Smooth muscle cell (in vitro differentiated cells): ENCODE data around the gene ASCC3. TPM values are rescaled to one million over a fixed set of nuclear protein-coding genes. Genes with fewer than 3 reads are reported as not detected.
A peak's percentile ranks its signal among the peaks of the same experiment; 100 is the strongest.

ENCODE experiments used
- DNase-seq: peaks from one replicate; lab custom pipeline; 2025; ENCODE audit not compliant: unreplicated experiment; lab: John Stamatoyannopoulos, UW
- H2AFZ ChIP-seq: fragments of 200-600 bp; sonication (generic); 2 replicates; pipeline ENCODE4 v1.6.0; 2016; ENCODE audit warnings: antibody characterized with exemption, low read depth, mild to moderate bottlenecking
- H3F3A ChIP-seq: fragments of 200-600 bp; sonication (generic); 2 replicates; pipeline ENCODE4 v1.6.0; 2017; ENCODE audit warnings: antibody characterized with exemption, low read depth
- H3K27ac ChIP-seq: fragments of 200-600 bp; sonication (generic); 2 replicates; pipeline ENCODE4 v1.5.1; 2016; ENCODE audit warnings: low read depth, mild to moderate bottlenecking
- H3K27me3 ChIP-seq: fragments of 200-600 bp; sonication (generic); 2 replicates; pipeline ENCODE4 v1.6.1; 2016; ENCODE audit warnings: low read depth, mild to moderate bottlenecking
- H3K36me3 ChIP-seq: fragments of 200-600 bp; sonication (generic); 2 replicates; pipeline ENCODE4 v1.5.1; 2016; ENCODE audit warnings: low read depth
- H3K4me1 ChIP-seq: fragments of 200-600 bp; sonication (generic); 2 replicates; pipeline ENCODE4 v1.5.1; 2016; ENCODE audit warnings: low read depth
- H3K4me2 ChIP-seq: fragments of 200-600 bp; sonication (generic); 2 replicates; pipeline ENCODE4 v1.6.0; 2016; ENCODE audit warnings: mild to moderate bottlenecking
- H3K4me3 ChIP-seq: fragments of 200-600 bp; sonication (generic); 2 replicates; pipeline ENCODE4 v1.5.1; 2016; ENCODE audit warnings: mild to moderate bottlenecking
- H3K79me2 ChIP-seq: fragments of 200-600 bp; sonication (generic); 2 replicates; pipeline ENCODE4 v1.6.0; 2016; ENCODE audit warnings: low read depth, mild to moderate bottlenecking
- H3K9ac ChIP-seq: fragments of 200-600 bp; sonication (generic); 2 replicates; pipeline ENCODE4 v1.6.0; 2016; ENCODE audit warnings: low read depth
- H3K9me3 ChIP-seq: fragments of 200-600 bp; sonication (generic); replicated peaks from 2 replicates; pipeline ENCODE4 v1.5.1; 2016; ENCODE audit warnings: low read depth
- H4K20me1 ChIP-seq: fragments of 200-600 bp; sonication (generic); 2 replicates; pipeline ENCODE4 v1.6.0; 2016; ENCODE audit warnings: low read depth
- WGBS: methylation state at CpG from one replicate; pipeline ENCODE4 v1.1.7; 2016; ENCODE audit warnings: low lambda C conversion rate; 5-methylcytosine and 5-hydroxymethylcytosine counted together
- polyA plus RNA-seq: library from polyadenylated mRNA; unstranded; fragments of >200 nt; fragmentation: Nextera tagmentation; extraction: Ambion mirVana; gene quantifications from 2 replicates; pipeline ENCODE4 v1.2.1, GENCODE V29; 2016
- total RNA-seq: library from RNA; depleted of rRNA; stranded (reverse); fragments of >200 nt; gene quantifications from 2 replicates; pipeline ENCODE4 v1.2.3, GENCODE V29; 2014
- TF ChIP-seq, protein P1 (sequence below): fragments of 200-600 bp; sonication (generic); IDR thresholded peaks from 2 replicates; pipeline ENCODE4 v1.5.1; 2017; ENCODE audit warnings: borderline replicate concordance, mild to moderate bottlenecking, antibody characterized with exemption; ENCODE audit not compliant: insufficient read depth, poor library complexity, severe bottlenecking

ASCC3 gene
- total and polyA plus RNA-seq, 2 experiments from 2014 or later, result 59.0 to 116 TPM

DNA sequence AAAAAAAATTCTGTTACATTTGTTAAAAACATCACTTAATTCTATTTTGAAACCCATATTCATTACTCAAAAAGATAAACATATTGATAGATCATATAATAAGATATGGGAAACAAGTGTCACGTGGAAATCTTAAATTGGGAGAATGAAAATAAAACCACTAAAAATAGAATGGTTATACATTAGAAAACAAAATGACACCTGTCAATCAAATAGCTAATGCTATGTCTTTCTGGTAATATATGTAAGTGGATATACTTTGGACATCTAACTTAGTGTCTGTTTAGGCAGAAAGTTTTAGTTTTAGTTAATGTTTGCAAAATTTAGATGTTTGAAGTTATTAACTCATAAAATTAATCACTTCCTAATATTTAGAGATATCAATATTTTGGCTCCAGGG lies 321.3 kb downstream of the ASCC3 start:
- TF ChIP-seq, protein P1, sequence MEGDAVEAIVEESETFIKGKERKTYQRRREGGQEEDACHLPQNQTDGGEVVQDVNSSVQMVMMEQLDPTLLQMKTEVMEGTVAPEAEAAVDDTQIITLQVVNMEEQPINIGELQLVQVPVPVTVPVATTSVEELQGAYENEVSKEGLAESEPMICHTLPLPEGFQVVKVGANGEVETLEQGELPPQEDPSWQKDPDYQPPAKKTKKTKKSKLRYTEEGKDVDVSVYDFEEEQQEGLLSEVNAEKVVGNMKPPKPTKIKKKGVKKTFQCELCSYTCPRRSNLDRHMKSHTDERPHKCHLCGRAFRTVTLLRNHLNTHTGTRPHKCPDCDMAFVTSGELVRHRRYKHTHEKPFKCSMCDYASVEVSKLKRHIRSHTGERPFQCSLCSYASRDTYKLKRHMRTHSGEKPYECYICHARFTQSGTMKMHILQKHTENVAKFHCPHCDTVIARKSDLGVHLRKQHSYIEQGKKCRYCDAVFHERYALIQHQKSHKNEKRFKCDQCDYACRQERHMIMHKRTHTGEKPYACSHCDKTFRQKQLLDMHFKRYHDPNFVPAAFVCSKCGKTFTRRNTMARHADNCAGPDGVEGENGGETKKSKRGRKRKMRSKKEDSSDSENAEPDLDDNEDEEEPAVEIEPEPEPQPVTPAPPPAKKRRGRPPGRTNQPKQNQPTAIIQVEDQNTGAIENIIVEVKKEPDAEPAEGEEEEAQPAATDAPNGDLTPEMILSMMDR, result no peak
- no peaks in the 10 kb centered on the region for H3K36me3 ChIP-seq
- H3K9ac ChIP-seq, result no peak overlapping the region
- DNase-seq, result no peak
- peak overlapping the region; percentile 60 for H3K27ac ChIP-seq
- no peaks in the 10 kb centered on the region for H3K27me3 ChIP-seq
- no peak overlapping the region for H3K4me3 ChIP-seq
- no peak overlapping the region for H3K4me2 ChIP-seq
- H4K20me1 ChIP-seq, result peaks cover 9% of the 10 kb centered on the region
- no peak overlapping the region for H2AFZ ChIP-seq
- no peaks in the 10 kb centered on the region for H3F3A ChIP-seq
- H3K79me2 ChIP-seq, result no peaks in the 10 kb centered on the region
- 93% methylated on average over 1 of the region's 1 CpG for WGBS
- no peaks in the 10 kb centered on the region for H3K9me3 ChIP-seq
- H3K4me1 ChIP-seq, result no peaks in the 10 kb centered on the region

DNA sequence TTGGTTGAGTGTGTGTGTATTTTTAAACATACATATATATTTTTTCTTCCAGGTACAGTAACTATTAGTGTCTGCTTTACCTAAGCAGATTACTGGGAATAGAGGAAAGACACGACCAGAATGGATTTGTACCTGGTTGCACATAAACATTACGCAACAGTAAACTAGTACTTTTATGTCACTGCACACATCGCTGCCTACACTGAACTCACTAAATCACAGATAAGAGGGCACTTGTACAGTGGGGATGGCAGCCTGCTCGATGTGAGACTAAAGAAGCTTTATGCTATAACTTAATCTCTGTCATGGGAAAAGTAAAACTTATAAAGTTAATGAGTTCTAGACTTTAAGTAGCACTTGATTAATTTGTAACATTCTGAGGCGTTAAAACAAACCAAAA lies 326.9 kb downstream of the ASCC3 start:
- H3F3A ChIP-seq, result no peaks in the 10 kb centered on the region
- no peaks in the 10 kb centered on the region for H3K9me3 ChIP-seq
- WGBS, result 68% methylated on average over 5 of the region's 5 CpGs
- no peaks in the 10 kb centered on the region for H3K36me3 ChIP-seq
- H3K4me1 ChIP-seq, result no peaks in the 10 kb centered on the region
- no peak for DNase-seq
- no peak overlapping the region for H3K4me2 ChIP-seq
- H3K27ac ChIP-seq, result no peak overlapping the region
- no peak overlapping the region for H2AFZ ChIP-seq
- peaks cover 35% of the 10 kb centered on the region for H4K20me1 ChIP-seq
- no peaks in the 10 kb centered on the region for H3K27me3 ChIP-seq
- no peak overlapping the region for H3K4me3 ChIP-seq
- H3K79me2 ChIP-seq, result no peaks in the 10 kb centered on the region
- TF ChIP-seq, protein P1, result no peak
- H3K9ac ChIP-seq, result no peak overlapping the region

DNA sequence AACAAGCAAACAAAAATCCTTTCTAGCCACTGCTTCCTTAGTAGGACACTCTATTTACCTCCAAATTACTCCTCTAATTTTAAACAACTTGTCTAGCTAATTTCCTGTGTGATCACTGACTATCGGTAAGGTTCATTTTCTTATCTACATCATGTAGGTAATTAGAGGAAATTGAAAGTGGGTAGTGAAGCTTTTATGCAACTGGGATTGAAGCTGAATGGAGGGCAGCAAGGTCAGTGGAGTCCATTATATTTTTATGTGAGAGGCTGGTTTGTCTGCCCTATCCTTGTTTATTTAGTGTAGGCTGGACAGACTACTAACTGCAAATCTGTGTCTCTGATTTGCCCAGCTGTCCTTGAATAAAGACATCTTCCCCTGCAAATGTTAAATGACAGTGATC lies 327.9 kb downstream of the ASCC3 start:
- Histone ChIP-seq H4K20me1 (peaks cover 39% of the 10 kb centered on the region), H3F3A (no peaks in the 10 kb centered on the region), H3K9me3 (no peaks in the 10 kb centered on the region), H3K9ac (no peak overlapping the region), H3K4me3 (no peak overlapping the region), H3K27me3 (no peaks in the 10 kb centered on the region), H3K4me1 (no peaks in the 10 kb centered on the region), H3K79me2 (no peaks in the 10 kb centered on the region), H3K4me2 (no peak overlapping the region), H3K36me3 (no peaks in the 10 kb centered on the region), H3K27ac (no peak overlapping the region), H2AFZ (no peak overlapping the region)
- no peak for DNase-seq
- TF ChIP-seq, protein P1, result no peak
- WGBS, result 49% methylated on average over 1 of the region's 1 CpG

DNA sequence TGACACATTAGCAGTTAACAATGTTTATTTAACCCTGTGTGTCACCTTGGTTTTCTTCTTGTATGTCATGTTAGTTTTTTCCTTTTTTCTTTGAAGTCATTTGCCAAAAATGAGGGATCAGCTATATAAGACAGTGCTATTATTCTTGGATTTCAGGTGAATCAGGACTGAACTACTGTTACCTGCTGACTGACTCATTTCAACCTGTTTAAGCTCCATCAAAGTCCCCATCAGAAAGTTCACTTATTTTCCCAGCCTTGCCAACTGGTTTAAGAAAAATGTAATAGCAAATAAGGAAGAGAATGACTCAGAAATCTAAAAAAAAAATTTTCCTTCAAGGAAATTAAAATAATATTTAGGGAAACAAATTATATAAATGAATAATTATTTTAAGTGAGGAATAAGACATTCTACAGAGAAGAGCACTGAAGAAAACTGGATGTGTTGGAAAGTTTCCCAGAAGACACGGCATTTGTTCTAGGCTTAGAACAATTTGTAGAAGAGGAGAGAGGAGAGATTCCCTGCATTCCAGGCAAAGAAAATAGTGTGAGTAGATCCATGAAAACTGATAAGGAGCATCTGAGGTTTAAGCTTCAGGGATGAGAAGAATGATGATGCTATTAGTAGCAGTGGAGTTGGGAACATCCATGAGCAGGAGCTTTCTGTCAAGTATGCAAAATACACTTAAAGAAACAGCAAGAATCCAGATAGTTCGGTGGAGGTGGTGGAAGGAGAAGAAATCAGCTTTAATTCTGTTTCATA lies 331.5 kb downstream of the ASCC3 start:
- H3K27ac ChIP-seq, result no peak overlapping the region
- H3K79me2 ChIP-seq, result peaks cover 7% of the 10 kb centered on the region
- no peak overlapping the region for H3K9ac ChIP-seq
- TF ChIP-seq, protein P1, result no peak
- no peaks in the 10 kb centered on the region for H3K4me1 ChIP-seq
- no peaks in the 10 kb centered on the region for H3K36me3 ChIP-seq
- H3K4me2 ChIP-seq, result no peak overlapping the region
- H3K27me3 ChIP-seq, result no peaks in the 10 kb centered on the region
- no peak for DNase-seq
- H3K4me3 ChIP-seq, result no peak overlapping the region
- WGBS, result 62% methylated on average over 2 of the region's 2 CpGs
- H3F3A ChIP-seq, result no peaks in the 10 kb centered on the region
- peaks cover 64% of the 10 kb centered on the region for H4K20me1 ChIP-seq
- H2AFZ ChIP-seq, result no peak overlapping the region
- no peaks in the 10 kb centered on the region for H3K9me3 ChIP-seq
